HL-60 (cell line): Measurements from ENCODE around the gene LRP8.

Experiments used
- DNase-seq, 2 experiments: peaks; one replicate each; pipeline ENCODE4 v3.0.0-alpha.2; 2010 to 2020; ENCODE audit warnings: low read depth in 1 of 2, low spot score in 1 of 2
- H3K27ac ChIP-seq: fragments of 250-450 bp; sonication (Bioruptor Pico); replicated peaks from 2 replicates; pipeline ENCODE4 v1.5.1; 2020; ENCODE audit warnings: mild to moderate bottlenecking, moderate library complexity
- H3K27me3 ChIP-seq: fragments of 250-450 bp; sonication (Bioruptor Pico); 2 replicates; pipeline ENCODE4 v1.5.1; 2021; ENCODE audit warnings: mild to moderate bottlenecking, moderate library complexity; ENCODE audit not compliant: insufficient read depth, poor library complexity, severe bottlenecking
- H3K4me3 ChIP-seq: replicated peaks from 2 replicates; pipeline ENCODE4 v1.5.1; 2011; ENCODE audit warnings: mild to moderate bottlenecking, control low read depth, low read length; ENCODE audit not compliant: insufficient read depth
- CTCF ChIP-seq: IDR thresholded peaks from one replicate; pipeline ENCODE4 v1.5.1; 2011; ENCODE audit warnings: low read length, control low read depth, inconsistent platforms; ENCODE audit not compliant: insufficient read depth
- GABPA ChIP-seq: IDR thresholded peaks from 2 replicates; pipeline ENCODE4 v1.6.1; 2012; ENCODE audit warnings: low read depth
- POLR2AphosphoS5 ChIP-seq: IDR thresholded peaks from 2 replicates; pipeline ENCODE4 v1.6.1; 2012; ENCODE audit warnings: low read depth
- REST ChIP-seq: IDR thresholded peaks from 2 replicates; pipeline ENCODE4 v1.6.1; 2012; ENCODE audit warnings: low read depth; ENCODE audit not compliant: insufficient replicate concordance
- SPI1 ChIP-seq: IDR thresholded peaks from 2 replicates; pipeline ENCODE4 v1.6.1; 2012; ENCODE audit warnings: low read depth, mild to moderate bottlenecking, borderline replicate concordance

LRP8 gene

GRCh38 chr1:53316766-53317581 is 10.9 kb downstream of the LRP8 start:
- H3K27ac ChIP-seq: no peak overlapping the region

DNA sequence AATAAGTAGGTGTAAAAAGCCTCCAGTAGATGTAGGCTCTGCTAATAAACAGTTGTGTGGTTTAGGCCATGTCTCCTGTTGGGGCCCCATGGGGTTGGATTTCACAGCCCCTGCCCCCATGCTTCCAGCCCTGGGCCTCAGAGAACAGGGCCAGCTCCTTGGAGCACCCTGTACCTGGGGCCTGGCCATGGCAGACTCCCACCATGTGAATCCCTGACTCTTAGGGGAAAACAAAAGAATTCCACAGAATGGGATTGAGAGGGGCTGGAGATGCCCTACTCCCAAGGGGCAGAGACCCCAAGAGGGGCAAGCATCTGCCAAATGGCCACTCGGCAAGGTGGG is 11.5 kb downstream of the LRP8 start:
- no peak for DNase-seq
- Histone ChIP-seq H3K27ac (no peak overlapping the region), H3K4me3 (no peak overlapping the region), H3K27me3 (no peaks in the 10 kb centered on the region)
- TF ChIP-seq GABPA: no peak
- no peak for TF ChIP-seq SPI1
- TF ChIP-seq REST: no peak

More at GRCh38 chr1:53316766-53317581, 10.9 kb downstream of the LRP8 start:
- TF ChIP-seq CTCF: no peak
- no peak for TF ChIP-seq GABPA
- no peak for TF ChIP-seq POLR2AphosphoS5
- no peak overlapping the region for H3K4me3 ChIP-seq
- no peaks in the 10 kb centered on the region for H3K27me3 ChIP-seq
- DNase-seq: no peak

DNA sequence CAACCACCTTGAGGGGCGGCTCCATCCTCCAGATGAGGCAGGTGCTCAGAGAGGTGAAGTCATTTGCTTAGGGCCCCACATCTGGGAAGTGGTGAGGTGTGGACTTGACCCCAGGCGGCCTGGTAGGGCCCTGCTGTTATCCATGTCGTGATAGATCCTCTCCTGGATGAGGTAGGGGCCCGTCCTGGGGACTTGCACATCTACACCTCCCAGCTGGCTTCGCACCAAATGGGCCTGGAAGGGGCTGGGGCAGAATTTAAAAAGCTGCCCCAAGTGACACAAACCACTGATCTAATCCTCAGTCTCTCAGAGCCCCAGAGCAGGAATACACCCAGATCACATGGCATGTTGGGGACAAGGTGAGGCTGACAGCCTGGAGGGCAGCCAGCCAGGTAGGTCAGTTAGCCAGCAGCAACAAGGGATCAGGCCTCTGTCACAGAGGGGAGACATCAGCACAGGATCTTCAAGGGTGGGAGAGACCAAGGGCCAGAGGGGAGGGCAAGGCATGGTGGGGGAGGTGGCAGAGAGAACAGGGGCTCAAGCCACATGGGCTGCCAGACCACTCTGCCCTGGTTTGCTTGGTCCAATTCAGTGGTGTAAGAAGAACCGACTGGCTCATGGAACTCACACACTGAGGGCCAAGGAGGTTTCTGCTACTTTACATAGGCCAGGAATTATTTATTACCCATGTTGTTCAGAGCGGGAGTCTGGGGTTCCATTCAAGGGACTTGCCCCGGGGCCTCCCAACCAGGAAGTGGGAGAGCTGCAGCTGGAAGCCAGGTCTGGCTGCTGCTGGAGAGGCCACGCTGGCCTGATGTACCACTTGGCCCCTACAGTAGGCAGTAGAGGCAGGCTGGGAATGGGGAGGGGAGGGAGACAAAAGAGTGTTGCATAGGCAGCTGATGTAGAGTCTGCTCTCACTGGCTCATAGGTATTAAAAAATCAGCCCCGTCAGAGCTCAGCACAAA is 12.1 kb downstream of the LRP8 start:
- Histone ChIP-seq H3K4me3 (no peak overlapping the region), H3K27me3 (no peaks in the 10 kb centered on the region), H3K27ac (no peak overlapping the region)
- no peak for TF ChIP-seq GABPA
- no peak for TF ChIP-seq SPI1
- no peak for DNase-seq

GRCh38 chr1:53315046-53315445 is 12.8 kb downstream of the LRP8 start:
- DNase-seq: no peak
- H3K4me3 ChIP-seq: no peak overlapping the region
- no peak for TF ChIP-seq SPI1
- TF ChIP-seq POLR2AphosphoS5: no peak
- TF ChIP-seq GABPA: no peak
- no peak for TF ChIP-seq CTCF
- TF ChIP-seq REST: no peak
- no peak overlapping the region for H3K27ac ChIP-seq
- no peaks in the 10 kb centered on the region for H3K27me3 ChIP-seq
